PC-9 (cell line): ENCODE data around the gene APOC3. TPM values are rescaled to one million over a fixed set of nuclear protein-coding genes. Genes with fewer than 3 reads are reported as not detected.

Source experiments
- BruUV-seq: library from RNA; stranded (reverse); fragments of 400-500 nt; replicated peaks from 2 replicates; lab custom pipeline; 2021; lab: Mats Ljungman, UMichigan
- CTCF ChIA-PET: fragments of 300-600 bp; sonication (Branson Sonifier 250); formaldehyde crosslinking; loops from one replicate; lab custom pipeline; 2022; ENCODE audit warnings: antibody characterized with exemption; lab: Charles Lee
- POLR2A ChIA-PET: fragments of 300-600 bp; sonication (Branson Sonifier 250); formaldehyde crosslinking; loops from one replicate; lab custom pipeline; 2022; ENCODE audit warnings: antibody characterized with exemption; ENCODE audit not compliant: unreplicated experiment; lab: Charles Lee
- DNase-seq, 2 experiments: peaks; one replicate each; pipeline versions ENCODE4 v3.0.0 to v3.0.0-alpha.2; 2015 to 2022; ENCODE audit warnings: mixed read lengths in 1 of 2
- H2AFZ ChIP-seq: fragments of 200-600 bp; sonication (generic); 2 replicates; pipeline ENCODE4 v1.8.1; 2017; ENCODE audit warnings: antibody characterized with exemption
- H3F3A ChIP-seq: fragments of 200-600 bp; sonication (generic); 2 replicates; pipeline ENCODE4 v1.8.1; 2017; ENCODE audit warnings: antibody characterized with exemption, mild to moderate bottlenecking, low read depth; ENCODE audit not compliant: insufficient read depth
- H3K27ac ChIP-seq: fragments of 200-600 bp; sonication (generic); 2 replicates; pipeline ENCODE4 v1.6.1; 2016; ENCODE audit warnings: mixed run types
- H3K27me3 ChIP-seq: fragments of 200-600 bp; sonication (generic); 2 replicates; pipeline ENCODE4 v1.6.1; 2016; ENCODE audit warnings: low read depth, mixed run types; ENCODE audit not compliant: insufficient read depth
- H3K36me3 ChIP-seq: fragments of 200-600 bp; sonication (generic); 2 replicates; pipeline ENCODE4 v1.6.1; 2016; ENCODE audit warnings: low read depth, mixed run types
- H3K4me1 ChIP-seq: fragments of 200-600 bp; sonication (generic); replicated peaks from 2 replicates; pipeline ENCODE4 v1.6.1; 2016; ENCODE audit warnings: mixed run types; ENCODE audit not compliant: insufficient read depth
- H3K4me2 ChIP-seq: fragments of 200-600 bp; sonication (generic); 2 replicates; pipeline ENCODE4 v1.6.1; 2017; ENCODE audit warnings: mixed run types
- H3K4me3 ChIP-seq: fragments of 200-600 bp; sonication (generic); 2 replicates; pipeline ENCODE4 v1.6.1; 2016; ENCODE audit warnings: mixed run types
- H3K79me2 ChIP-seq: fragments of 200-600 bp; sonication (generic); 2 replicates; pipeline ENCODE4 v1.6.1; 2017; ENCODE audit warnings: low read depth, mixed run types
- H3K9me2 ChIP-seq: fragments of 200-600 bp; sonication (generic); 2 replicates; pipeline ENCODE4 v1.8.1; 2017; ENCODE audit warnings: mild to moderate bottlenecking; ENCODE audit not compliant: insufficient read depth
- H3K9me3 ChIP-seq: fragments of 200-600 bp; sonication (generic); 2 replicates; pipeline ENCODE4 v1.8.1; 2016; ENCODE audit warnings: low read depth; ENCODE audit not compliant: insufficient read depth
- H4K20me1 ChIP-seq: fragments of 200-600 bp; sonication (generic); 2 replicates; pipeline ENCODE4 v1.8.1; 2017; ENCODE audit not compliant: insufficient read depth
- EZH2 ChIP-seq: fragments of 200-600 bp; sonication (generic); IDR thresholded peaks from 2 replicates; pipeline ENCODE4 v1.8.0; 2017; ENCODE audit warnings: antibody characterized with exemption, low read depth
- intact Hi-C: fragments of 100-400 bp; cut with micrococcal nuclease; formaldehyde crosslinking; loops from one replicate; pipeline ENCODE4 v1.10.0; 2022; ENCODE audit not compliant: unreplicated experiment
- total RNA-seq: library from RNA; stranded (reverse); gene quantifications from 2 replicates; pipeline ENCODE4 v1.2.3, GENCODE V29; 2021
- TF ChIP-seq, protein P1 (sequence below): fragments of 200-600 bp; sonication (generic); conservative IDR thresholded peaks from 2 replicates; pipeline ENCODE4 v1.6.1; 2017; ENCODE audit warnings: mixed run types, antibody characterized with exemption, mild to moderate bottlenecking, moderate library complexity

The APOC3 gene
- total RNA-seq, 1 experiment from 2014 or later: not detected

DNA sequence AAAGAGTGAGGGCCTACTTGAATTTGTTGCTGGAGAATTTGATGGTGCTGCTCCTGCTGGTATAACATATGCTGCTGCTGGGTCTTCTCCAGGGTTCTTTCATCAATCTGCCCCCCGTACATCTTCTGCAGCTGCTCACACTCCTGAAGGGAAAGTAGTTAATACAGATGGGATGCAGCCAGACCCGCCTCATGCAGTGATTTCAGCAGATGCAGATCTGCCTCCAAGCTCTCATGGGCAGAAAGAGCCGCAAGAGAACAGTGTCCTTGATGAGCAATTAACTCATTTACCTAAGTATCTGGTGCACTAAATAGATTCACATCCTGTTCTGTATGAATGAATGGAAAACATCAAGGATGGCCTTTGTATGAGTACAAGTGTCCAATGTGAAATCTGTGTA lies 32.5 kb downstream of the APOC3 start:
- no peaks in the 10 kb centered on the region for H3K9me2 ChIP-seq
- no peak overlapping the region for H2AFZ ChIP-seq
- no TSS peak for BruUV-seq
- no peaks in the 10 kb centered on the region for H3K27me3 ChIP-seq
- 0 out of 2 replicates have a peak, but pooled peaks cover 6% of the 10 kb centered on the region for H3K4me1 ChIP-seq
- ChIA-PET POLR2A (no interaction called here), CTCF (no interaction called here)
- intact Hi-C loops: no loop called here
- peaks cover 9% of the 10 kb centered on the region; the same call in 1 of the 2 replicates for H3F3A ChIP-seq
- H3K4me3 ChIP-seq: no peak overlapping the region
- H3K9me3 ChIP-seq: no peaks in the 10 kb centered on the region
- H4K20me1 ChIP-seq: no peaks in the 10 kb centered on the region
- H3K27ac ChIP-seq: no peak overlapping the region
- DNase-seq: no peak
- H3K79me2 ChIP-seq: no peaks in the 10 kb centered on the region
- no peak overlapping the region for H3K4me2 ChIP-seq
- H3K36me3 ChIP-seq: peaks cover 19% of the 10 kb centered on the region
- TF ChIP-seq, protein P1, sequence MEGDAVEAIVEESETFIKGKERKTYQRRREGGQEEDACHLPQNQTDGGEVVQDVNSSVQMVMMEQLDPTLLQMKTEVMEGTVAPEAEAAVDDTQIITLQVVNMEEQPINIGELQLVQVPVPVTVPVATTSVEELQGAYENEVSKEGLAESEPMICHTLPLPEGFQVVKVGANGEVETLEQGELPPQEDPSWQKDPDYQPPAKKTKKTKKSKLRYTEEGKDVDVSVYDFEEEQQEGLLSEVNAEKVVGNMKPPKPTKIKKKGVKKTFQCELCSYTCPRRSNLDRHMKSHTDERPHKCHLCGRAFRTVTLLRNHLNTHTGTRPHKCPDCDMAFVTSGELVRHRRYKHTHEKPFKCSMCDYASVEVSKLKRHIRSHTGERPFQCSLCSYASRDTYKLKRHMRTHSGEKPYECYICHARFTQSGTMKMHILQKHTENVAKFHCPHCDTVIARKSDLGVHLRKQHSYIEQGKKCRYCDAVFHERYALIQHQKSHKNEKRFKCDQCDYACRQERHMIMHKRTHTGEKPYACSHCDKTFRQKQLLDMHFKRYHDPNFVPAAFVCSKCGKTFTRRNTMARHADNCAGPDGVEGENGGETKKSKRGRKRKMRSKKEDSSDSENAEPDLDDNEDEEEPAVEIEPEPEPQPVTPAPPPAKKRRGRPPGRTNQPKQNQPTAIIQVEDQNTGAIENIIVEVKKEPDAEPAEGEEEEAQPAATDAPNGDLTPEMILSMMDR: no peak
- no peak for TF ChIP-seq EZH2

GRCh38 chr11:116862951-116863350 lies 33.2 kb downstream of the APOC3 start:
- peaks cover 21% of the 10 kb centered on the region for H3K36me3 ChIP-seq
- TF ChIP-seq EZH2: no peak
- TF ChIP-seq, protein P1: no peak

GRCh38 chr11:116864531-116864930 lies 34.8 kb downstream of the APOC3 start:
- no peak for DNase-seq
- ChIA-PET POLR2A (no interaction called here), CTCF (no interaction called here)
- no peak for TF ChIP-seq EZH2
- intact Hi-C loops: no loop called here
- Histone ChIP-seq H3K9me3 (no peaks in the 10 kb centered on the region), H3K4me1 (0 out of 2 replicates have a peak, but pooled peaks cover 6% of the 10 kb centered on the region), H3K27me3 (no peaks in the 10 kb centered on the region), H3K27ac (no peak overlapping the region), H2AFZ (no peak overlapping the region), H3K4me2 (no peak overlapping the region), H3K4me3 (no peak overlapping the region), H4K20me1 (no peaks in the 10 kb centered on the region), H3K9me2 (no peaks in the 10 kb centered on the region), H3F3A (peaks cover 9% of the 10 kb centered on the region; the same call in 1 of the 2 replicates), H3K79me2 (no peaks in the 10 kb centered on the region), H3K36me3 (peaks cover 24% of the 10 kb centered on the region)
- BruUV-seq: no TSS peak

More at GRCh38 chr11:116862951-116863350, 33.2 kb downstream of the APOC3 start:
- no peak overlapping the region for H2AFZ ChIP-seq
- H3K27me3 ChIP-seq: no peaks in the 10 kb centered on the region
- no peaks in the 10 kb centered on the region for H4K20me1 ChIP-seq
- CTCF ChIA-PET: no interaction called here
- H3K79me2 ChIP-seq: no peaks in the 10 kb centered on the region
- H3K9me2 ChIP-seq: no peaks in the 10 kb centered on the region
- H3K9me3 ChIP-seq: no peaks in the 10 kb centered on the region
- no peak for DNase-seq
- POLR2A ChIA-PET: no interaction called here
- no peak overlapping the region for H3K27ac ChIP-seq
- H3K4me2 ChIP-seq: no peak overlapping the region
- no TSS peak for BruUV-seq
- intact Hi-C loops: no loop called here
- H3K4me1 ChIP-seq: 0 out of 2 replicates have a peak, but pooled peaks cover 6% of the 10 kb centered on the region
- no peak overlapping the region for H3K4me3 ChIP-seq
- peaks cover 9% of the 10 kb centered on the region; the same call in 1 of the 2 replicates for H3F3A ChIP-seq

GRCh38 chr11:116865696-116866095 lies 36.0 kb downstream of the APOC3 start:
- intact Hi-C loops: no loop called here
- Histone ChIP-seq H4K20me1 (no peaks in the 10 kb centered on the region), H3K27ac (no peak overlapping the region), H3K9me2 (no peaks in the 10 kb centered on the region), H3K4me3 (no peak overlapping the region), H3K4me2 (no peak overlapping the region), H3K36me3 (peaks cover 19% of the 10 kb centered on the region), H2AFZ (no peak overlapping the region), H3K4me1 (0 out of 2 replicates have a peak, but pooled peaks cover 6% of the 10 kb centered on the region), H3F3A (peaks cover 9% of the 10 kb centered on the region; the same call in 1 of the 2 replicates), H3K9me3 (no peaks in the 10 kb centered on the region), H3K27me3 (no peaks in the 10 kb centered on the region), H3K79me2 (no peaks in the 10 kb centered on the region)
- POLR2A ChIA-PET: no interaction called here
- no peak for TF ChIP-seq EZH2
- TF ChIP-seq, protein P1: no peak
- CTCF ChIA-PET: no interaction called here
- no peak for DNase-seq
- BruUV-seq: no TSS peak
